Measurements from ENCODE around the gene CXCL17.
A peak's percentile ranks its signal among the peaks of the same experiment; 100 is the strongest.

Gene CXCL17

GRCh38 chr19:42386974-42387707, 55.6 kb downstream of the CXCL17 start:
- peak; percentile 47 for DNase-seq (ENCODE audit: low read depth)
- peak overlapping the region; percentile 41 for H3K4me3 ChIP-seq (replicated peaks; ENCODE audit: low read depth, low read length)
- TF ChIP-seq CTCF (IDR thresholded peaks at IDR 0.05; ENCODE audit: low read length, missing control alignments): peak; percentile 33

GRCh38 chr19:42380155-42380554, 62.6 kb downstream of the CXCL17 start:
- TF ChIP-seq CTCF (IDR thresholded peaks at IDR 0.05; ENCODE audit: low read length, missing control alignments): no peak
- DNase-seq (ENCODE audit: low read depth): no peak
- no peak overlapping the region for H3K4me3 ChIP-seq (replicated peaks; ENCODE audit: low read depth, low read length)
